Measurements from ENCODE around the gene PGM5. TPM values are rescaled to one million over a fixed set of nuclear protein-coding genes. Genes with fewer than 3 reads are reported as not detected.

The PGM5 gene
- polyA plus RNA-seq, 2 donors = 5.3 to 36.2 TPM

- Histone ChIP-seq H3K36me3 (ENCODE audit: control insufficient read depth in 2 of 2, insufficient read depth in 2 of 2, low read length in 1 of 2) (no peaks in the 10 kb centered on the region), H3K4me1 (ENCODE audit: control insufficient read depth in 2 of 2, insufficient read depth in 2 of 2, low read length in 1 of 2) (no peaks in the 10 kb centered on the region), H3K9me3 (ENCODE audit: control insufficient read depth in 2 of 2, insufficient read depth in 1 of 2, low read depth in 1 of 2, low read length in 1 of 2) (no peaks in the 10 kb centered on the region), H3K4me3 (ENCODE audit: low read depth in 1 of 2, low read length in 2 of 2) (no peak overlapping the region), H3K27ac (ENCODE audit: low read depth in 2 of 2, low read length in 1 of 2) (peak overlapping the region in 1 of 2 donors; percentile 28), H3K27me3 (ENCODE audit: control insufficient read depth in 1 of 2, insufficient read depth in 2 of 2, low read length in 2 of 2) (no peaks in the 10 kb centered on the region)
Measured at GRCh38 chr9:68427216-68427977, 71.0 kb downstream of the PGM5 start.

- H3K27ac ChIP-seq (ENCODE audit: low read depth in 2 of 2, low read length in 1 of 2) = no peak overlapping the region
- 42 to 43% methylated on average over 2 of the region's 2 CpGs for WGBS, 2 donors
- H3K4me3 ChIP-seq (ENCODE audit: low read depth in 1 of 2, low read length in 2 of 2) = no peak overlapping the region
- H3K9me3 ChIP-seq (ENCODE audit: control insufficient read depth in 2 of 2, insufficient read depth in 1 of 2, low read depth in 1 of 2, low read length in 1 of 2) = no peaks in the 10 kb centered on the region
- no peaks in the 10 kb centered on the region for H3K27me3 ChIP-seq (ENCODE audit: control insufficient read depth in 1 of 2, insufficient read depth in 2 of 2, low read length in 2 of 2)
- H3K4me1 ChIP-seq (ENCODE audit: control insufficient read depth in 2 of 2, insufficient read depth in 2 of 2, low read length in 1 of 2) = no peaks in the 10 kb centered on the region
- H3K36me3 ChIP-seq (ENCODE audit: control insufficient read depth in 2 of 2, insufficient read depth in 2 of 2, low read length in 1 of 2) = no peaks in the 10 kb centered on the region
Measured at GRCh38 chr9:68428481-68428880, 72.1 kb downstream of the PGM5 start.

- no peaks in the 10 kb centered on the region for H3K9me3 ChIP-seq (ENCODE audit: control insufficient read depth in 2 of 2, insufficient read depth in 1 of 2, low read depth in 1 of 2, low read length in 1 of 2)
- no peaks in the 10 kb centered on the region for H3K27me3 ChIP-seq (ENCODE audit: control insufficient read depth in 1 of 2, insufficient read depth in 2 of 2, low read length in 2 of 2)
- H3K4me3 ChIP-seq (ENCODE audit: low read depth in 1 of 2, low read length in 2 of 2) = no peak overlapping the region
- no peak overlapping the region for H3K27ac ChIP-seq (ENCODE audit: low read depth in 2 of 2, low read length in 1 of 2)
- H3K36me3 ChIP-seq (ENCODE audit: control insufficient read depth in 2 of 2, insufficient read depth in 2 of 2, low read length in 1 of 2) = no peaks in the 10 kb centered on the region
- no peaks in the 10 kb centered on the region for H3K4me1 ChIP-seq (ENCODE audit: control insufficient read depth in 2 of 2, insufficient read depth in 2 of 2, low read length in 1 of 2)
- 75 to 82% methylated on average over 2 of the region's 2 CpGs for WGBS, 2 donors
Measured at GRCh38 chr9:68429631-68430030, 73.2 kb downstream of the PGM5 start.

- no peak overlapping the region for H3K4me3 ChIP-seq (ENCODE audit: low read depth in 1 of 2, low read length in 2 of 2)
- H3K36me3 ChIP-seq (ENCODE audit: control insufficient read depth in 2 of 2, insufficient read depth in 2 of 2, low read length in 1 of 2) = no peaks in the 10 kb centered on the region
- no peaks in the 10 kb centered on the region for H3K27me3 ChIP-seq (ENCODE audit: control insufficient read depth in 1 of 2, insufficient read depth in 2 of 2, low read length in 2 of 2)
- no peaks in the 10 kb centered on the region for H3K9me3 ChIP-seq (ENCODE audit: control insufficient read depth in 2 of 2, insufficient read depth in 1 of 2, low read depth in 1 of 2, low read length in 1 of 2)
- H3K27ac ChIP-seq (ENCODE audit: low read depth in 2 of 2, low read length in 1 of 2) = no peak overlapping the region
- no peaks in the 10 kb centered on the region for H3K4me1 ChIP-seq (ENCODE audit: control insufficient read depth in 2 of 2, insufficient read depth in 2 of 2, low read length in 1 of 2)
- WGBS, 2 donors = 96 to 97% methylated on average over 1 of the region's 1 CpG
Measured at GRCh38 chr9:68431307-68431706, 74.9 kb downstream of the PGM5 start.

GRCh38 chr9:68433531-68434110 is 77.2 kb downstream of the PGM5 start:
- H3K36me3 ChIP-seq (ENCODE audit: control insufficient read depth in 2 of 2, insufficient read depth in 2 of 2, low read length in 1 of 2) = no peaks in the 10 kb centered on the region
- no peak overlapping the region for H3K4me3 ChIP-seq (ENCODE audit: low read depth in 1 of 2, low read length in 2 of 2)
- 77 to 78% methylated on average over 6 of the region's 6 CpGs for WGBS, 2 donors
- H3K4me1 ChIP-seq (ENCODE audit: control insufficient read depth in 2 of 2, insufficient read depth in 2 of 2, low read length in 1 of 2) = no peaks in the 10 kb centered on the region
- H3K27ac ChIP-seq (ENCODE audit: low read depth in 2 of 2, low read length in 1 of 2) = no peak overlapping the region
- no peaks in the 10 kb centered on the region for H3K9me3 ChIP-seq (ENCODE audit: control insufficient read depth in 2 of 2, insufficient read depth in 1 of 2, low read depth in 1 of 2, low read length in 1 of 2)
- no peaks in the 10 kb centered on the region for H3K27me3 ChIP-seq (ENCODE audit: control insufficient read depth in 1 of 2, insufficient read depth in 2 of 2, low read length in 2 of 2)

- H3K27ac ChIP-seq (ENCODE audit: low read depth in 2 of 2, low read length in 1 of 2) = no peak overlapping the region
- H3K9me3 ChIP-seq (ENCODE audit: control insufficient read depth in 2 of 2, insufficient read depth in 1 of 2, low read depth in 1 of 2, low read length in 1 of 2) = no peaks in the 10 kb centered on the region
- no peaks in the 10 kb centered on the region for H3K27me3 ChIP-seq (ENCODE audit: control insufficient read depth in 1 of 2, insufficient read depth in 2 of 2, low read length in 2 of 2)
- H3K4me3 ChIP-seq (ENCODE audit: low read depth in 1 of 2, low read length in 2 of 2) = no peak overlapping the region
- no peaks in the 10 kb centered on the region for H3K4me1 ChIP-seq (ENCODE audit: control insufficient read depth in 2 of 2, insufficient read depth in 2 of 2, low read length in 1 of 2)
- WGBS, 2 donors = 64 to 71% methylated on average over 7 of the region's 7 CpGs
- no peaks in the 10 kb centered on the region for H3K36me3 ChIP-seq (ENCODE audit: control insufficient read depth in 2 of 2, insufficient read depth in 2 of 2, low read length in 1 of 2)
Measured at GRCh38 chr9:68437785-68438184, 81.4 kb downstream of the PGM5 start.

- Histone ChIP-seq H3K9me3 (ENCODE audit: control insufficient read depth in 2 of 2, insufficient read depth in 1 of 2, low read depth in 1 of 2, low read length in 1 of 2) (no peaks in the 10 kb centered on the region), H3K36me3 (ENCODE audit: control insufficient read depth in 2 of 2, insufficient read depth in 2 of 2, low read length in 1 of 2) (no peaks in the 10 kb centered on the region), H3K4me3 (ENCODE audit: low read depth in 1 of 2, low read length in 2 of 2) (no peak overlapping the region), H3K4me1 (ENCODE audit: control insufficient read depth in 2 of 2, insufficient read depth in 2 of 2, low read length in 1 of 2) (no peaks in the 10 kb centered on the region), H3K27me3 (ENCODE audit: control insufficient read depth in 1 of 2, insufficient read depth in 2 of 2, low read length in 2 of 2) (no peaks in the 10 kb centered on the region), H3K27ac (ENCODE audit: low read depth in 2 of 2, low read length in 1 of 2) (no peak overlapping the region)
- WGBS, 2 donors = 28 to 30% methylated on average over 2 of the region's 2 CpGs
Measured at GRCh38 chr9:68443624-68444023, 87.2 kb downstream of the PGM5 start.

- Histone ChIP-seq H3K36me3 (ENCODE audit: control insufficient read depth in 2 of 2, insufficient read depth in 2 of 2, low read length in 1 of 2) (no peaks in the 10 kb centered on the region), H3K9me3 (ENCODE audit: control insufficient read depth in 2 of 2, insufficient read depth in 1 of 2, low read depth in 1 of 2, low read length in 1 of 2) (no peaks in the 10 kb centered on the region), H3K4me3 (ENCODE audit: low read depth in 1 of 2, low read length in 2 of 2) (no peak overlapping the region), H3K4me1 (ENCODE audit: control insufficient read depth in 2 of 2, insufficient read depth in 2 of 2, low read length in 1 of 2) (no peaks in the 10 kb centered on the region), H3K27me3 (ENCODE audit: control insufficient read depth in 1 of 2, insufficient read depth in 2 of 2, low read length in 2 of 2) (no peaks in the 10 kb centered on the region), H3K27ac (ENCODE audit: low read depth in 2 of 2, low read length in 1 of 2) (peak overlapping the region; percentile 37 to 63)
- 47 to 48% methylated on average over 7 of the region's 7 CpGs for WGBS, 2 donors
Measured at GRCh38 chr9:68446836-68447235, 90.4 kb downstream of the PGM5 start.

- Histone ChIP-seq H3K9me3 (ENCODE audit: control insufficient read depth in 2 of 2, insufficient read depth in 1 of 2, low read depth in 1 of 2, low read length in 1 of 2) (no peaks in the 10 kb centered on the region), H3K36me3 (ENCODE audit: control insufficient read depth in 2 of 2, insufficient read depth in 2 of 2, low read length in 1 of 2) (no peaks in the 10 kb centered on the region), H3K4me1 (ENCODE audit: control insufficient read depth in 2 of 2, insufficient read depth in 2 of 2, low read length in 1 of 2) (no peaks in the 10 kb centered on the region), H3K4me3 (ENCODE audit: low read depth in 1 of 2, low read length in 2 of 2) (no peak overlapping the region), H3K27ac (ENCODE audit: low read depth in 2 of 2, low read length in 1 of 2) (no peak overlapping the region), H3K27me3 (ENCODE audit: control insufficient read depth in 1 of 2, insufficient read depth in 2 of 2, low read length in 2 of 2) (no peaks in the 10 kb centered on the region)
- 61 to 83% methylated on average over 2 of the region's 2 CpGs for WGBS, 2 donors
Measured at GRCh38 chr9:68447611-68448010, 91.2 kb downstream of the PGM5 start.
